ENCODE data around the gene COL12A1.

DNA sequence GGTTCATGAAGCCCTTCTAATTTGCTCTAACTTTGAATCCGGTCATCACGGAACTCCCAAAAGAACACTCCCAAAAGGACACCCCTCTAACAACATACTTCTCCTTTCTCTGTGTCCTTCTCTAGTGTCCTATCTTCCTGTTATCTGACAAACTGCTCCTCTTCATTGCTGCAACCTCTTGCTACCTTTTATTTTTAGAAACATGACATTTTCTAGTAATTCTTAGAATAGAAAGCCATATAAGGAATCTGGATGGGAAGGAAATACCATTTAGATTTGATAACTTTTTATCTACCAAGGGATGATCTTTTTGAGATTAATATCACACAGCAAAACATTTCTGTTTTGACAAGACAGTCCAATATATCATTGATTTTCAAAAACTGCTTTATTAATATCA, 63.1 kb downstream of the COL12A1 start:
- TF ChIP-seq, protein P1, sequence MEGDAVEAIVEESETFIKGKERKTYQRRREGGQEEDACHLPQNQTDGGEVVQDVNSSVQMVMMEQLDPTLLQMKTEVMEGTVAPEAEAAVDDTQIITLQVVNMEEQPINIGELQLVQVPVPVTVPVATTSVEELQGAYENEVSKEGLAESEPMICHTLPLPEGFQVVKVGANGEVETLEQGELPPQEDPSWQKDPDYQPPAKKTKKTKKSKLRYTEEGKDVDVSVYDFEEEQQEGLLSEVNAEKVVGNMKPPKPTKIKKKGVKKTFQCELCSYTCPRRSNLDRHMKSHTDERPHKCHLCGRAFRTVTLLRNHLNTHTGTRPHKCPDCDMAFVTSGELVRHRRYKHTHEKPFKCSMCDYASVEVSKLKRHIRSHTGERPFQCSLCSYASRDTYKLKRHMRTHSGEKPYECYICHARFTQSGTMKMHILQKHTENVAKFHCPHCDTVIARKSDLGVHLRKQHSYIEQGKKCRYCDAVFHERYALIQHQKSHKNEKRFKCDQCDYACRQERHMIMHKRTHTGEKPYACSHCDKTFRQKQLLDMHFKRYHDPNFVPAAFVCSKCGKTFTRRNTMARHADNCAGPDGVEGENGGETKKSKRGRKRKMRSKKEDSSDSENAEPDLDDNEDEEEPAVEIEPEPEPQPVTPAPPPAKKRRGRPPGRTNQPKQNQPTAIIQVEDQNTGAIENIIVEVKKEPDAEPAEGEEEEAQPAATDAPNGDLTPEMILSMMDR (IDR thresholded peaks at IDR 0.05): no peak
- TF ChIP-seq POLR2A (IDR thresholded peaks at IDR 0.05) (no peak), EP300 (IDR thresholded peaks at IDR 0.05) (no peak)

Data from tibial nerve (tissue), 4 donors.